ENCODE results near the gene LRRC49. TPM values are rescaled to one million over a fixed set of nuclear protein-coding genes. Genes with fewer than 3 reads are reported as not detected.

Gene LRRC49
- polyA plus RNA-seq, 2 of the 4 experiments (the other 2 are of a cell fraction): 10.0 to 14.3 TPM

- peak; percentile 92 for FAIRE-seq
- no peak for TF ChIP-seq HDAC2 (IDR thresholded peaks at IDR 0.05)
- TF ChIP-seq SMC3 (IDR thresholded peaks at IDR 0.05): peak; percentile 77
- TF ChIP-seq, protein P1, sequence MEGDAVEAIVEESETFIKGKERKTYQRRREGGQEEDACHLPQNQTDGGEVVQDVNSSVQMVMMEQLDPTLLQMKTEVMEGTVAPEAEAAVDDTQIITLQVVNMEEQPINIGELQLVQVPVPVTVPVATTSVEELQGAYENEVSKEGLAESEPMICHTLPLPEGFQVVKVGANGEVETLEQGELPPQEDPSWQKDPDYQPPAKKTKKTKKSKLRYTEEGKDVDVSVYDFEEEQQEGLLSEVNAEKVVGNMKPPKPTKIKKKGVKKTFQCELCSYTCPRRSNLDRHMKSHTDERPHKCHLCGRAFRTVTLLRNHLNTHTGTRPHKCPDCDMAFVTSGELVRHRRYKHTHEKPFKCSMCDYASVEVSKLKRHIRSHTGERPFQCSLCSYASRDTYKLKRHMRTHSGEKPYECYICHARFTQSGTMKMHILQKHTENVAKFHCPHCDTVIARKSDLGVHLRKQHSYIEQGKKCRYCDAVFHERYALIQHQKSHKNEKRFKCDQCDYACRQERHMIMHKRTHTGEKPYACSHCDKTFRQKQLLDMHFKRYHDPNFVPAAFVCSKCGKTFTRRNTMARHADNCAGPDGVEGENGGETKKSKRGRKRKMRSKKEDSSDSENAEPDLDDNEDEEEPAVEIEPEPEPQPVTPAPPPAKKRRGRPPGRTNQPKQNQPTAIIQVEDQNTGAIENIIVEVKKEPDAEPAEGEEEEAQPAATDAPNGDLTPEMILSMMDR (IDR thresholded peaks at IDR 0.05): peak; percentile 80
- TF ChIP-seq RAD21 (conservative IDR thresholded peaks at IDR 0.05 in 1 of 2, IDR thresholded peaks at IDR 0.05 in 1 of 2): peak; percentile 80 to 85
- TF ChIP-seq, protein P2, sequence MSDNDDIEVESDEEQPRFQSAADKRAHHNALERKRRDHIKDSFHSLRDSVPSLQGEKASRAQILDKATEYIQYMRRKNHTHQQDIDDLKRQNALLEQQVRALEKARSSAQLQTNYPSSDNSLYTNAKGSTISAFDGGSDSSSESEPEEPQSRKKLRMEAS (IDR thresholded peaks at IDR 0.05): no peak
- TF ChIP-seq CBX8 (IDR thresholded peaks at IDR 0.05): no peak
These were observed 81.6 kb downstream of the LRRC49 start for GRCh38 chr15:70974004-70974832.

GRCh38 chr15:70976851-70977250 is 84.2 kb downstream of the LRRC49 start:
- Histone ChIP-seq H3K27ac (no peak overlapping the region), H3K9me3 (0 out of 3 replicates have a peak, but pooled peaks cover 3% of the 10 kb centered on the region), H3K4me3 (no peak overlapping the region), H3K4me2 (no peak overlapping the region), H3K4me1 (no peaks in the 10 kb centered on the region)
- no peak for ATAC-seq
- TF ChIP-seq CEBPB (IDR thresholded peaks at IDR 0.05) (no peak), ZC3H11A (IDR thresholded peaks at IDR 0.05) (no peak), JUN (IDR thresholded peaks at IDR 0.05) (no peak), NFE2L2 (conservative IDR thresholded peaks at IDR 0.05; ENCODE audit: low read length) (no peak), CBX8 (IDR thresholded peaks at IDR 0.05) (no peak), HOXB5 (CRISPR knock-in tag; IDR thresholded peaks at IDR 0.05) (no peak), RAD21 (conservative IDR thresholded peaks at IDR 0.05 in 1 of 2, IDR thresholded peaks at IDR 0.05 in 1 of 2) (no peak), ELK1 (IDR thresholded peaks at IDR 0.05; ENCODE audit: low read depth, low read length) (no peak), KDM5A (IDR thresholded peaks at IDR 0.05) (no peak), RCOR1 (IDR thresholded peaks at IDR 0.05; ENCODE audit: low read depth, low read length) (no peak), REST (IDR thresholded peaks at IDR 0.05) (no peak)
- WGBS (ENCODE audit: missing lambda C conversion rate): 88% methylated on average over 2 of the region's 2 CpGs
- CTCF ChIA-PET: interaction anchor here (0.6 kb wide), 1 partner anchor 824 kb away, joined by 3 read pairs; no protein-coding TSS in a partner anchor
- POLR2A ChIA-PET: no interaction called here
- DNase-seq (ENCODE audit: low read depth in 1 of 2, low spot score in 1 of 2): no peak
- FAIRE-seq: peak; percentile 96

More at GRCh38 chr15:70974004-70974832, 81.6 kb downstream of the LRRC49 start:
- ATAC-seq (peak in 1 of 2 experiments; percentile 58; a peak in 3 of 6 replicates), DNase-seq (ENCODE audit: low read depth in 1 of 2, low spot score in 1 of 2) (peak; percentile 22 to 70)
- ChIA-PET CTCF (interaction anchor here (0.6 to 3.5 kb wide), 13 partner anchors 130 to 1181 kb away, joined by 3 to 15 read pairs (median 4); no protein-coding TSS in a partner anchor), POLR2A (interaction anchor here (0.7 kb wide), 1 partner anchor 1712 kb away, joined by 3 read pairs; no protein-coding TSS in a partner anchor)
- 0 out of 3 replicates have a peak, but pooled peaks cover 3% of the 10 kb centered on the region for H3K9me3 ChIP-seq
- peak overlapping the region in 1 of 2 experiments; percentile 17; a peak in 1 of 6 replicates for H3K27ac ChIP-seq
- H3K4me3 ChIP-seq: no peak overlapping the region
- no peaks in the 10 kb centered on the region for H3K4me1 ChIP-seq
- WGBS (ENCODE audit: missing lambda C conversion rate): 24% methylated on average over 5 of the region's 5 CpGs
- H3K4me2 ChIP-seq: no peak overlapping the region

Measured in A549 (cell line).